ENCODE data around the gene PRKAB1. TPM values are rescaled to one million over a fixed set of nuclear protein-coding genes. Genes with fewer than 3 reads are reported as not detected.

Gene PRKAB1
- total RNA-seq, 1 experiment from 2014 or later = 34.1 TPM

DNA sequence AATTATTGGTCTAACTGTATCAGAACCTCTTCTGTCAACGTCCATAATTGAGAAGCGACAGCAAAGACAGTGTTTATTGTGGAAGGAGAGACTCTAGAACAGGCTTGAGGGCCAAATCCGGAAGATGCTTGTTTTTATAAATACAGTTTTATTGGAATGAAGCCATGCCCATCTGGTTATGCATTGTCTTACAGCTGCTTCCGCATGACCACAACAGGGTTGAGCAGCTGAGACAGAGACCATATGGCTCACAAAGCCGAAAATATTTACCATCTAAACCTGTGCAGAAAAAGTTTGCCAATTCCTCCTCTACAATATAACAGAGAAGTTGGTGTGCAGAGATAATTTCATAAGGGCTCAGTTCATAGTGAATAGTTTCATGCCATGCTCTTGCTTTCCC, 24.5 kb downstream of the PRKAB1 start:
- Histone ChIP-seq H3K27me3 (replicated peaks; ENCODE audit: insufficient read depth, low read depth, low read length, poor library complexity) (no peaks in the 10 kb centered on the region), H3K9me3 (ENCODE audit: low read depth, low read length, poor library complexity, severe bottlenecking) (no peaks in the 10 kb centered on the region), H3K4me1 (ENCODE audit: insufficient read depth, low read length, poor library complexity, severe bottlenecking) (peaks cover 26% of the 10 kb centered on the region), H3K4me3 (ENCODE audit: low read depth, low read length, poor library complexity, severe bottlenecking) (no peak overlapping the region), H3K27ac (ENCODE audit: low read depth, low read length, poor library complexity, severe bottlenecking) (peak overlapping the region; percentile 68), H3K36me3 (ENCODE audit: insufficient read depth, low read length, poor library complexity, severe bottlenecking) (peaks cover 13% of the 10 kb centered on the region)
- CTCF ChIA-PET = no interaction called here
- TF ChIP-seq EZH2 (IDR thresholded peaks at IDR 0.05; ENCODE audit: borderline replicate concordance, low read depth, low read length, poor library complexity, severe bottlenecking) = no peak
- TF ChIP-seq CTCF (conservative IDR thresholded peaks at IDR 0.05; ENCODE audit: low read depth, low read length) = no peak
- no TSS peak for BruUV-seq (replicated peaks)
- peak; percentile 22 for DNase-seq (ENCODE audit: low spot score)
- intact Hi-C loops (cut with micrococcal nuclease; ENCODE audit: unreplicated experiment) = no loop called here
- POLR2A ChIA-PET (ENCODE audit: low non-redundant PET) = no interaction called here

DNA sequence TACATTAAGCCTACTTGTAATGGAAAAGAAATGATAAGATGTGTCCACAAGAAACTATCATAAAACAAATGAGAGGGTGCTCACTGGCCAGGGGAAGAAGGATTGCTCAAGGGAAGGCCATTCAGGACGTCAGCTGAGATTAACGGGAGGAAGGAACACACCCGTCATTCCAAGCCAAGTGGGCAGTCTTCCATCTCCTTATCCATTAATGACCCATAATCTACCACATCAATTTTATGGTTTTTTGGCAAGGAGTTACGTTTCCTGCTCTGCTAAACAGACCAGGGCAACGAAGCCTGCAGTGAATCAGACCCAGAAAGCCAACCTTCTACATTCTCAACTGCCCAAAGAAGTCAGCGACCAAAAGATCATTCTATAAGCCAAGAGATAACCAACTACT, 25.1 kb downstream of the PRKAB1 start:
- intact Hi-C loops (cut with micrococcal nuclease; ENCODE audit: unreplicated experiment) = no loop called here
- H3K36me3 ChIP-seq (ENCODE audit: insufficient read depth, low read length, poor library complexity, severe bottlenecking) = peaks cover 14% of the 10 kb centered on the region

DNA sequence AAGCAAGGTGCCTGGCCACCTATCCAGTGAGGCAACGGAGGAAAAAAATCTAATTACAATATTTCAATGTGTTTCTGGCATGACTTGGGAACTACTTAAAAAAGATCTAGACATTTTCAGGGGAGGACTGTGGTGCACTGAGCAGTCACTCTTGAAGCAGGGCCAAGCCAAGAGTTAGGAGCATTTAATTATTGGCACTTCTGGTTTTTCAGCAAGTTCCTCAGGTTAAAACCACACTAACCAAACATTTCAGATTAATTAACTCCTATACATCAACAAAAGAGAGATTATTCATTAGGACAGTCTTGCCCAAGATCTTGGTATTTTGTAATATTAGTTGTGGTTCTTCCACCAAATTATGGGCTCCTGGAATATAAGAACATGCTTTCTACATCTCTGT, 25.6 kb downstream of the PRKAB1 start:
- no peak overlapping the region for H3K4me3 ChIP-seq (ENCODE audit: low read depth, low read length, poor library complexity, severe bottlenecking)
- no peaks in the 10 kb centered on the region for H3K9me3 ChIP-seq (ENCODE audit: low read depth, low read length, poor library complexity, severe bottlenecking)
- POLR2A ChIA-PET (ENCODE audit: low non-redundant PET) = no interaction called here
- H3K4me1 ChIP-seq (ENCODE audit: insufficient read depth, low read length, poor library complexity, severe bottlenecking) = peaks cover 26% of the 10 kb centered on the region
- TF ChIP-seq CTCF (conservative IDR thresholded peaks at IDR 0.05; ENCODE audit: low read depth, low read length) (no peak), EZH2 (IDR thresholded peaks at IDR 0.05; ENCODE audit: borderline replicate concordance, low read depth, low read length, poor library complexity, severe bottlenecking) (no peak)
- intact Hi-C loops (cut with micrococcal nuclease; ENCODE audit: unreplicated experiment) = no loop called here
- DNase-seq (ENCODE audit: low spot score) = no peak
- peaks cover 14% of the 10 kb centered on the region for H3K36me3 ChIP-seq (ENCODE audit: insufficient read depth, low read length, poor library complexity, severe bottlenecking)
- H3K27me3 ChIP-seq (replicated peaks; ENCODE audit: insufficient read depth, low read depth, low read length, poor library complexity) = no peaks in the 10 kb centered on the region
- H3K27ac ChIP-seq (ENCODE audit: low read depth, low read length, poor library complexity, severe bottlenecking) = peak overlapping the region; percentile 25
- no TSS peak for BruUV-seq (replicated peaks)
- CTCF ChIA-PET = no interaction called here

More for the DNA sequence above, 25.1 kb downstream of the PRKAB1 start:
- no peak for TF ChIP-seq EZH2 (IDR thresholded peaks at IDR 0.05; ENCODE audit: borderline replicate concordance, low read depth, low read length, poor library complexity, severe bottlenecking)
- TF ChIP-seq CTCF (conservative IDR thresholded peaks at IDR 0.05; ENCODE audit: low read depth, low read length) = no peak
- Histone ChIP-seq H3K27ac (ENCODE audit: low read depth, low read length, poor library complexity, severe bottlenecking) (peak overlapping the region; percentile 68), H3K27me3 (replicated peaks; ENCODE audit: insufficient read depth, low read depth, low read length, poor library complexity) (no peaks in the 10 kb centered on the region), H3K4me1 (ENCODE audit: insufficient read depth, low read length, poor library complexity, severe bottlenecking) (peaks cover 26% of the 10 kb centered on the region), H3K9me3 (ENCODE audit: low read depth, low read length, poor library complexity, severe bottlenecking) (no peaks in the 10 kb centered on the region), H3K4me3 (ENCODE audit: low read depth, low read length, poor library complexity, severe bottlenecking) (no peak overlapping the region)
- DNase-seq (ENCODE audit: low spot score) = peak; percentile 80
- ChIA-PET CTCF (no interaction called here), POLR2A (ENCODE audit: low non-redundant PET) (no interaction called here)
- no TSS peak for BruUV-seq (replicated peaks)
